Activated naive CD4-positive, alpha-beta T cell treated with anti-CD3 and anti-CD28 coated beads, Interleukin-2, amount 50 U/mL, for 16 hours (primary cell): ENCODE measurements around the gene LEP.
"Not testable (repeated sequence)": the region's sequence is repeated elsewhere in the genome, so short reads cannot be mapped to it uniquely, and the experiment has no call there.

ENCODE experiments used
- DNase-seq: peaks from one replicate; pipeline ENCODE4 v3.0.0-alpha.2; 2020

Gene LEP

DNA sequence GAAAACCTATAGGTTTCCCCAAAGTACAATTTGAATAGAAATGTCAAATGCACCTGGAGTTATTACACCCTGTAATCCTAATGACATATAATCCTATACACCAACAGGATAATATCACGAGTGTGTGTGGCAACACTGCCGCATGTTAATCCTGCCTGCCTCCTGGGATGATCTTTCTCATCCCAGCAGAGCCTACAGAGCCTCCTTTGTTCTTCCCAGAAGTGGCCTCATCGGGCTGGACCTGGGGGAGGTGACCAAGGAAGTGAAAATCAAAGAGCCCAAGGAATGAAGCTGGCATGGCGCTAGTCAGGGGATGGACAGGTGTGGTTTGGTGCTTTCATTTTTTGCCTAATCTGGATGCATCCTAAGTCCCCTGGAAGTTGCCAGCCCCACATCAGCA is 29.5 kb upstream of the LEP start:
- no peak for DNase-seq

GRCh38 chr7:128214463-128214862 is 26.6 kb upstream of the LEP start:
- no peak for DNase-seq

DNA sequence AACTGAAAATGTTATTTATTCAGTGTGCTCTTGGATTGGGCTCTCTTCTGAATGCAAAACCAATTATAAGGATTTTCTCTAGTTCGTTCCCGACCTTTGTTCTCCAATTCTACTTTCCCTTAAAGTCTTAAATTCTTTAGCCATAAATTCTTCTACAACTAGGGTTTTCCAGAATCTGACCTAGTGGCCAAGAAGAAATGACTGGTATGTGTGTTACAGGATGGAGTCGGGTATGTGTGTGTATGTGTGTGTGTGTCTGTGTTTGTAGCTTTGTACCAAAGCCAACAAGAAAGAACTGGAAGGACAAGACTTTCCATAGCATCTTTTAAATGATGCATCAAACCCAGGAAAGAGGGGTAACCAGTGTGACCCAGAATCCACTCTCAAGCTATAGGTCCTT is 25.8 kb upstream of the LEP start:
- no peak for DNase-seq

- DNase-seq: no peak
Measured at GRCh38 chr7:128215739-128216138, 25.3 kb upstream of the LEP start.

- no peak for DNase-seq
Measured at GRCh38 chr7:128217030-128217805, 23.9 kb upstream of the LEP start.

DNA sequence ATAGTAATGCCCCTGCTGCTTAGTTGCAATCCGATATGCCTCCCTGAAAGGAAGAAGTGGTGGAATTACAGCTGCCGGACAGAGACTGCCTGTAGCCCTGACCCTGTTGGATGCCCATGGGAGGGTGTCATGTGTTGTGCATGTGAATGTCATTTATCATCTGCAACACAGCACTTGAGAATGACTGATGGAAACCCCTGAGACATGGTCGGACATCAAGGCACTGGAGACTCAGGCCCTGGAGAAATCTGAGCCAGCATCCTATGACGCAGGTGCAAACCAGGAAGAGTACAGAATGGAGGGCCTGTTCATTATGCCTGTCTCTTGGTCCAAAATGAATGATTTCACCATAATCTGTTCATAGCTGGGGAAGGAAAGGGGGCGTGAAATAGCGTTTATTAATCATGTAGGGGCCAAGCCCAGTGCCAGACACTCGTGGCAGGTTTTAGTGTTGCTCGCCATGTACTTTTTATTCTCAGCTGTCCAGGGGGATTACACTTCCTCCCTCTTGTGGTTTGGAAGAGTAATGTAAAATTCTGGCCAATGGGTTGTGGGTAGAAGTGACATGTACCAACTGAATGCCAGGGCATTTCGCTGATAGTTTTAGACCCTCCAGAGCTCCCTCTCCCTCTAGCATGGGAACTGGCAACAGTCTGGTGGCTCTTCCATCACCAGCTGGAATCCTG is 23.0 kb upstream of the LEP start:
- DNase-seq: no peak

DNA sequence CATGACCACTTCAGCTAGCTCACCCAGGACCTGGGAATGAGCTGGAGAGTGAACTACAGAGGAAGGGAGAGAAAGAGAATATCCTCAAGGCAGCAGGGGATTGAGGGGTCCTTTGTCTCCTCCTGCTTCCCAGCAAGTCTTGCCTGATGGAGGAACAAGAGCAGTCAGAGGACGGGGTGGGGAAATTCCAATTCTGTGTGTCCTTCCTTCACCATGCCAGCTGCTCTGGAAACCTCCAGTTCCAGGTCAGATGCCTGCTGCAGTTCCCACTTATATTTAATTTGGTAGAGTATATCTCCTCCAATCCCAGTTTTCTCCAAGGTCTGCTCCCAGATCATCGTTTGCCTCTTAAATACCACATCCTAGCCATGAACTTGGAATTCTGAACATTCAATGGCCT is 21.4 kb upstream of the LEP start:
- DNase-seq: no peak

GRCh38 chr7:128221929-128222403 is 19.1 kb upstream of the LEP start:
- no peak for DNase-seq

DNA sequence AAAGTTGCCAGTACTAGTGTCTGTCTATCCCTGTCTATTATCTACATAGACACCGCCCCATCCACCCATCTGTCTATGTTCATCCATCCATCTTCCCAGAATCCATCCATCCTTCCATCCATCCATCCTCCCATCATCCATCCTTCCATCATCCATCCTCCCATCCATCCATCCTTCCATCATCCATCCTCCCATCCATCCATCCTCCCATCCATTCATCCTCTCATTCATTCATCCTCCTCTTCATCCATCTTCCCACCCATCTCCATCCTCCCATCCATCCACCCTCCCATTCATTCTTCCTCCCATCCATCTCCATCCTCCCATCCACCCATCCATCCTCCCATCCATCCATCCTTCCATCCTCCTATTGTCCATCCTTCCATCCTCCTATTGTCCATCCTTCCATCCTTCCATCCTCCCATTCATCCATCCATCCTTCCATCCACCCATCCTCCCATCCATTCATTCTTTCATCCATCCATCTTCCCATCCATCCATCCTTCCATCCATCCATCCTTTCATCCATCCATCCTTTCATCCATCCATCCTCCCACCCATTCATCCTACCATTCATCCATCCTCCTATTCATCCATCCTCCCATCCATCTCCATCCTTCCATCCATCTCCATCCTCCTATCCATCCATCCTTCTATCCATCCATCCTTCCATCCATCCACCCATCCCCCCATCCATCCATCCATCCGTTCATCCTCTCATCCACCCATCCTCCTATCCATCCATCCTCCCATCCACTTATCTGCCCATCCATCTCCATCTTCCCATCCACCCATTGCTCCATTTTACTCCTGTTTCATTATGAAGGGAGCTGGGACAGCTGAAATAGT is 14.7 kb upstream of the LEP start:
- no peak for DNase-seq

DNA sequence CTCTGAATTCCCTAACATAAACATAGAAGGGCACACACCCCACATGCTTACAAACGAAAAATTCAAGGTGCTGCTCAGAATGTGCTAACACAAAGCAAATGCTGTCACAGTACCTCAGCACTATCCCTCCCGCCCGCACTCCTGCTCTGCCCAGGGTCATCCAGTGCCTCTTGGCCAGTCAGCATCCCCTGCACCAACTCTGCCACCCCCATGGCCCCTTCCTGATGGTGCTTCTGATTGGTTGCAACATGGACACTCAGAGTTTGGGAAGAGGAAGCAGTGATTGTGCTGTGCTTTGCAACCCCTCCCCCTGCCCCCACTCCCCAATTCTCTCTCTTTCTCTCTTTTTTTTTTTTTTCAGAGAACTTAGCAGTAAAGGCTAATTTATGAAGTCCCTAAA is 13.8 kb upstream of the LEP start:
- no peak for DNase-seq

DNA sequence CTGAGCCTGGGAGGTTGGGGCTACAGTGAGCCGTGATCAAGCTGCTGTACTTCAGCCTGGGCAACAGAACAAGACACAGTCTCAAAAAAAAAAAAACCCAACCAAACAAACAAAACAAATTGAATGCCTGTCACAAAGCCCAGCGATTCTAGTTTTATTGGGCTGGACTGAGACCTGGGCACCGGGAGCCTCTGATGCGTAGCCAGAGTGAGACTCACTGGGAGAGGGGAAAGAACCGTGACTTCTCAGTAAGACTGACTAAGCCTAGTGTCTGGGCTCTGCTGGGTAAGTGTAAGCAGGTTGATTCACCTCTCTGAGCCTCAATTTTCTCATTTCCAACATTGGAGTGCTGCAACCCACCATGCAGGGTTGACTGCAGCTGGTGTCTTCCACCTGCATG is 10.1 kb upstream of the LEP start:
- DNase-seq: no peak

DNA sequence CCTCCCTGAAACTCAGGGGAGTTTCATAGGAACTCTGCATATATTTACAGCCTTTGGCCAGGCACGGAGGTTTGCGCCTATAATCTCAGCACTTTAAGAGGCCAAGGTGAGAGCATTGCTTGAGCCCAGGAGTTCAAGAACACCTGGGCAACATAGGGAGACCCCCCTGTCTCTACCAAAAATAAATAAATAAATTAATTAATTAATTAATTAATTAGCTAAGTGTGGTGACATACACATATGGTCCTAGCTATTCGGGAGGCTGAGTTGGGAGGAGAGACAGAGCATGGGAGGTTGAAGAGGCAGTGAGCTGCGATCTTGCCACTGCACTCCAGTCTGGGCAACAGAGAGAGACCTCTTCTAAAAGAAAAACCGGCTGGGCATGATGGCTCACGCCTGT is 9.4 kb upstream of the LEP start:
- no peak for DNase-seq

- no peak for DNase-seq
Measured at GRCh38 chr7:128233471-128233870, 7.6 kb upstream of the LEP start.

GRCh38 chr7:128234476-128235026 is 6.5 kb upstream of the LEP start:
- no peak for DNase-seq

DNA sequence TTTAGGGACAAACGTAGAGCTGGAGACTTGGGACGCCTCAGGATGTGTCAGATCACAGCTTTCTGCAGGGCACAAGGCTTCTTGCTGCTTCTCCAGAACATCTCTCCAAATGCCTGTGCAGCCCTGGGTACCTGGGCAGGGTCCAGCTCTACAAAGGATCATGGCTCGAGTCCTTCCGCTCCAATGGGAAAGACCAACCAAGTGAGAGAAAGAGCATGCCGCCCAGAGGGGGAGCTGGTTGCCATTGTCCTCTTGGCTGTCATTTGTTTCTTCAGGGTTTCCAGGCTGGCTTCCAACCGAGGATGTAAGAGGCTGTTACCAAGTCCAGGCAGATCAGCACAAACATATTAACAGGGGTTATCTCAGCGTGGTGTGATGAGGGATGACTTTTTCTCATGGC is 5.6 kb upstream of the LEP start:
- no peak for DNase-seq

- DNase-seq: no peak
Measured at GRCh38 chr7:128236924-128237586, 4.0 kb upstream of the LEP start.

DNA sequence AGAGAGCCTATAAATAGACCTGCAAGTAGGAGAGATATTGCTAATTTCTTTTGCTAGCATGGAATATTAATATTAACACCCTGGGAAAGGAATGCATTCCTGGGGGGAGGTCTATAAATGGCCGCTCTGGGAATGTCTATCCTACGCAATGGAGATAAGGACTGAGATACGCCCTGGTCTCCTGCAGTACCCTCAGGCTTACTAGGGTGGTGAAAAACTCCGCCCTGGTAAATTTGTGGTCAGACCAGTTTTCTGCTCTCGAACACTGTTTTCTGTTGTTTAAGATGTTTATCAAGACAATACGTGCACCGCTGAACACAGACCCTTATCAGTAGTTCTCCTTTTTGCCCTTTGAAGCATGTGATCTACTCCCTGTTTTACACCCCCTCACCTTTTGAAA is 1.9 kb upstream of the LEP start:
- not testable (repeated sequence) for DNase-seq

DNA sequence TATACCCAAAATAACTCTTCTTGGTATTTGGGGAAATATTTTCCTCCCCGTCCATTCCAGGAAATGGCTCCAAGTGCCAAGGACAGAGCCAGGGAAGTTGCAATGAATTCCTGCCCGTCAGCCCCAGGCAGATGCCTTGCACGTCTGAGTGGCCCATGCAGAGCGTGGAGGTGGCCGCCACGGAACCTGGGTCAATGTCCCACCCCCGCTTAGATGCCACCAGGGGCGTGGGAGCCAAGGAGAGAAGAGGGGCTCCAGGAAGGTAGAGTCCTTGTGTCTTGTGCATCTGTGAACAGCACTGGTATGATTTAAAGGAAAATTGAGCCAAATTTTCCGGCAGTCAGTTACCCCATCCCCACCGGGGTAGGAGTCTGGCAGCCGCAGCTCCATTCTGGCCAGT is 1.6 kb downstream of the LEP start:
- DNase-seq: no peak

DNA sequence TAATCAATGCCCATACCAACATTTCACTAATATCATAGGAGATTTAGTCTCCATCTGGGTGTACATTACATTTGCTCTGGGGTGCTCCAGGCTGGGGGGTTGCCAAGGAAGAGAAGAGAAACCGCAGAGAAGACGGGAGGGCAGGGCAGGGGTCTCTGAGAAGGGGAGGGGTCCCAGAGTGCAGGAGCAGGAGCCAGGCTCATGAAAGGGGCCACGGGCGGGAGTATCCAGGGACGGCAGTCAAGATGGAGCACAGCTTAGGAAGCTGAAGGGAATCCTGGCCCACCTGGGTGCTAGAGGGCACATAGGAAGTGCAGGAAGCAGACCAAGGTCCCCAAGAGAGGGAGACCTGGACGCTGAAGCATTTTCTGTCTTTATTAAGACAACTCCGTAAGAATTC is 2.2 kb downstream of the LEP start:
- no peak for DNase-seq

DNA sequence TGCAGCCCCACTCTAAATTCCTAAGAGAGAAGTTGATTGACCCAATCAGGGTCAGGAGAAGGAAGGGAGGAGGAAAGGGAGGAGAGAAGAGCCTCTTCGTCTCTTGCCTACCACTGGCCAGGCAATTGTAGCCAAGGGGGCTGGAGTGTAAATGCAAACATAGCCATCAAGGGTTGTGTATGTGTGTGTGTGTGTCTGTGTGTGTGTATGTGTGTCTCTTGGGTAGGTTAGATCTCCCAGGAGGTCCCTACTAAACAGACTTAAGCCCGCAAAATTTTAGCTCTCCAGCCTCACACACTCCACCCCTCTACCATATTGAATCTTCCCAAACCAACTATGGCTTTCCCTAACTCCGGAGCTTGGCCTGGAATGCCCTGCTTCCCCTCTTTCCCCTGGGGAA is 3.8 kb downstream of the LEP start:
- DNase-seq: no peak

DNA sequence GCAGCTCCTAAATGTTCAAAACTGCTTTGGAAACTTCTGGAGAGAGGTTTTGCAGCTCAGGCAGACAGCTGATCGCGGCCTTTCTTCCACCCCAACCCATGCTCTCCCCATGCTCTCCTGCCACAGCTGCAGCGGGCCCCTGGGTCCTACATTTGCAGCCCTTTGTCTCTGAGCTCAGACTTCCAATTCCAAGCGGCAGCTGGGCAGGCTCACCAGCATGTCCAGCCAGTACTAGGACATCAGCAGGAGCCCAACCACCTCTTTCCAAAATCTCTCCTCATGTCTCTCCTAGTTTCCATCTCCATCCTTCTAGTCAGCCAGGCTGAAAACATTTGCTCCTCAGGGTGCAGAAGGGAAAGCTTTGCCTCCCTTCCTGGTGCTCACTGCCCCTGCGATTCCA is 6.0 kb downstream of the LEP start:
- no peak for DNase-seq

- DNase-seq: no peak
Measured at GRCh38 chr7:128247640-128248194, 6.6 kb downstream of the LEP start.

DNA sequence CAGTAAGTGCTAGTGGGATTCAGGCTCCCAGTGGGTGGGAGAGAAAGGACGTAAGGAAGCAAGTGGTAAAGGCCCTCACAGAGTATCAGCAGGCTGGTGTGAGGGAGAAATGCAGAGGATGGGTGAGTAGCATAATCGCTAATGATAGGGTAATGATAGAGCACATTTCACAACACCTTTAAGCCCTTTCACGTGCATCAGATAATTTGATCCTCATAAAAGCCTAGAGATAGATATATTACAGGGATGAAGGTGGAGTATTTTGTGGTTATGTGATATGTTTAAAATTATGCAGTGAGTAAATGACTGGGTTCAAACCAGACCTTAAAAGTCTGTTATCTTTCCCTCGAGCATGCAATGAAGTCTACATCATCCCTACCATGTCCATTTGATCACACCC is 10.3 kb downstream of the LEP start:
- no peak for DNase-seq
